ENCODE measurements around the gene FAM120B.
A peak's percentile ranks its signal among the peaks of the same experiment; 100 is the strongest.

FAM120B gene

DNA sequence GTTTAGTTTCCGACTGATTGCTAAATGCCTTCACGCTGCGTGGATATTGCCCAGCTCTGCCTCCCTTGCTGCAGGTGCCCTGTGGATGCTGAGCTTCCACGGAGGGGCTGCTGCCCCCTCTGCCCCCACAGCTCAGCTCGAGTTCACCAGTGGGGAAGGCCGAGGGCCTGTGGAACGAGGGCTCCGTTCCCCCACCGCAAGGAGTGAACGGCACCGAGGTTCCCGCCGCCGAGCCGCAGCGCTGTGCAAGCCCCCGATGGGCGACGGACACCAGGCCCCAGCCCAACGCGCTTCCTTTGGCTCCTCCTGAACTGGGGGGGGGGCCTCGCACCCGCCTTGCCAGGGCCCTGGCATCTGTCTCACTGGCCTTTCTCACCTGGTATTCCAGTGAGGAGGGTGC, 33.4 kb upstream of the FAM120B start:
- DNase-seq, result no peak

DNA sequence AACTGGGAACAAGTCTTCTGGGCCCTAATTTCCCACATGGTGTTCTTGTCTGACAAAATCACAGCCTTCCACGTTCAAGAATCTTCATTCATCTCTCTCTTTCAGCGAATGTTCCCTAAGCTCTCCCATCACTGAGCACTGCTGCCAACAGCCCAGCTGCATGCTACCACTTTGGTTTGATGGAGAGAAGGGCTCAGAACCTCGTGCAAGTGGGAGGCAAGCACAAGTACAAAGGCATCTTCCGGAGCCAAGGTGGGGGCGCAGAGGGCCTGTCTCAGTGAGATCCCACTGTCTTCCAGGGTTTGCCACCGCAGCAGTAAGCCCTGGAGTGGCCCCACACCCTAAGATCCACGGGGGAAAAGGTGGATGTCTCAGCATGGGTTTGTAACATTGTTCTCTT, 32.9 kb upstream of the FAM120B start:
- DNase-seq, result no peak

DNA sequence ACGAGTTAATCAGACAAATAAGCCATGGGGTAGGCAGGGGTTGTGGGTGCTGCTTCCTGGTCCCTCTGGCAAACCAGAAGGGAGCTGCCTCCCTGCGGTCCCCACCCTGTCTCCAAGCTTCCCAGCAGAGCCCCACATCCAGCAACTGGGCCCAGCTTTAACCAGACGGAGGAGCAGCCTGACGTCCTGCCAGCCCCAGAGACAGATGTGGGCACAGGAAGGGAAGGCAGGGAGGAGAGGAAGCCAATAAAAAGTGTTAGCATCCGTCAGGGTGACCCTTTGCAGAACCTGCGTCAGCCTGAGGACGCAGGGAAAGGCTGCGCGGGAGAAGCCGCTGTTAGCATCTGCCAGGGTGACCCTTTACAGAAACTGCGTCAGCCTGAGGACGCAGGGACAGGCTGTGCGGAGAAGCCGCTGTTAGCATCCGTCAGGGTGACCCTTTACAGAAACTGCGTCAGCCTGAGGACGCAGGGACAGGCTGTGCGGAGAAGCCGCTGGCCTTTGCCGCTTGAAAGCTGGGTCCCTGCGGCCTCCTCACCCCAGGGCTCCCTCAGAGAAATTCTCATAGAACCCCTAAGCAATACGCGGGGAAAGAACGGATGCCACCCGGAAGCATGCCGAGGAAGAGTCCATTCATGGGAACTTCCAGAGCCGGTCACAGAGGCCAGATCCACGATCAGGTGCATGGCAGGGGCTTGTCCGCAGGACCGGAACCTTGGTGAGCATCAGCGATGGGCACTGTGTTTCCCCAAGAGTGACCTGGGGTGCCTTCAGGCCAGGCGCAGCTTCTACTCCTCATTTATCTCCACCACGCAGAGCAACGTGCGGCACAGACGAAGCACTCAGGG, 31.6 kb upstream of the FAM120B start:
- DNase-seq, result no peak

DNA sequence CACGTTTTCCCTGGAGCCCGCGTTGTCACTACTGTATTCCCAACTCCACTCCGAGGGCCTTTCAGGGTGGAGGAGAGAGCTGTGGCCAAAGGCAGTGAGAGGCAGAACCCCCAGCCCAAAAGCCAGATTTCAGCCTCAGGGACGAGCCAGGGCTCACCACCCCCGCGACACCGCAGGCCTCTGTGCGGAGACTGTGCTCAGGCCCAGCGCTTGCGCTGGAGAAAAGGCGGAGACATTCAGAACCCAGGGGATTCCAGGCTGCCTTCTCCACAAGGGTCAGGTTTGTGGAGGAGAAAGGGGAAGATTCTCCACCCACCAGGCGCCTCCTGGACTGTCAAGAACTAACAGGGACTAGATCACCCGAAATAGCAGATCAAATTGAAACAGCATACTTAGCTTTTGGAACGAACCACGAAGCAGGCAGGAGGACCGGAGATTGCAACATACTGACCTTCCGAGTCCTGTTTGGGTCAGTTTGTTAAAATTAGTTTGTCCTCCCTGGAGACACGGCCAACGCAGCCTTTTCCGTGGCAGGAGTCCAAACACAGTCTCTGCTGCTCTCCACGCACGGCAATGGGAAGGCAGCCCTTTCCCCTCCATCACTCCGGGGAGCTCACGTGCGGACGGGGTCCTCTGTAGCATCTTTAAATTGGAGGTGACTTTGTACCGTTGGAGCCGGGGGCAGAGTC, 30.0 kb upstream of the FAM120B start:
- no peak for DNase-seq

DNA sequence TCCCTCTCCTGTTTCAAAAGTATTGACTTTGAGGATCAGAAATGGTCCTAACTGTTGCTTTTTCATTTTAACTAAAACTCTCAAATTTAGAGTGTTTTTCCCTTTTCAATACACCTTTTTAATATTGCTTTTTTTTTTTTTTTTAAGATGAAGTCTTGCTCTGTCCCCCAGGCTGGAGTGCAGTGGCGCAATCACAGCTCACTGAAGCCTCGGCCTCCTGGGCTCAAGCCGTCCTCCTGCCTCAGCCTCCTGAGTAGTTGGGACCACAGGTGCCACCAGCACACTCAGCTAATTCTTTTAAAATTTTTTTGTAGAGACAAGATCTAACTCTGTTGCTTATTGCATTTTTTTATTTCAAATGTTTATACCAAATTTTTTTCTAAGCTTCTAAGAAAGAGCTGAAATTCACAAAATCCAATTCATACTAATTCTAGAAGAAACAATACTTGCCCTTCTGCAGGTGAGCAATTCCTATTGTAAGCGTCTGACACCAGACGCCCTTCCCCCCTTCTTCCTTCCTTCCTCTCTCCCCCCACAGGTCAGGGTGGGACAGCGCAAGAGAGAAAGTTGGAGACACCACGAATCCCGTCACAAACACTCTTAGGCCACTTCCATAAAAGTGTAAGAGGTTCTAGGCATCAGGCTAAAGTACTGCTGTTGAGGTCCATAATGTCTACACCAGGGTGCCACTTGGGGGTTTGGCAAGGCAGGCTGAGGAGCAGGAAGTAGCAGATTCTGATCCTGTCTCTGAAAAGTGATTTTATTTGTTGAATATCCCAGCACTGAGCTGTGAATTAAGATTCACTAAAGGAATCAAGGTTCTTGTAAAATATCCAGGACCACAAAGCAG, 28.4 kb upstream of the FAM120B start:
- DNase-seq, result no peak

DNA sequence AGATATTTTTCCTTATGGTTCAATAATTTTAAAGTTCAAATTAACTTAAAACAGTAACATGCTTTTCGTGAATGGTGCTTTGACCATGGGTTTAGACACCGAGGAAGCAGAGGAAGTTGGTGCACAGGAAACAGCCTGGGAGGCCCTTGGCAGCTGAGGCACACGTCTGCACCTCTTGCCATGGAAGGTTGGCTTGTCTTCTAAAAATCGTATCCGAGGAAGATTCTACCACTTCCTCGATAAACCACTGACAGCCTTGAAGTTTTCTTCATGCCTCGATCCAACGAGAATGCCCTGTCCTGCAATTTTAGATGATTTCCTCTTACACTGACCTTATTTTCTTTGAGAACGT, 27.8 kb upstream of the FAM120B start:
- no peak for DNase-seq

DNA sequence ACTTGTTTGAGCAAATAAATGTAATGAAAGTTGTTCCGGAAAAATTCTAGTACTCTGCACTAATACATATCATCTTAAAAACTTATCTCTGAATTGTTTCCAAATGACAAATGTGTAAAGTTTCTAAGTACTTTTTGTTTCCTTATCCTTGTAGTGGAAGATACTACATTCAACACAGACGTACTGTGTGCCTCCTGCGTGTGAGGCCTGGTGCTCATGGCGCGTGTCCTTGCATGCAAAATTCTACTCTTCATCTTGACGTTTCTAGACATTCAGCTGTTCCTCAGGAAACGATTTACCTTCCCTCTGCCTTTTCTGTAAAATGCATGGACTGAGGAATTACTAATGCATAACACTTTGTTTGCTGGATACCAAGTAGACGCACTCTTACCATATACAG, 27.1 kb upstream of the FAM120B start:
- DNase-seq, result no peak

DNA sequence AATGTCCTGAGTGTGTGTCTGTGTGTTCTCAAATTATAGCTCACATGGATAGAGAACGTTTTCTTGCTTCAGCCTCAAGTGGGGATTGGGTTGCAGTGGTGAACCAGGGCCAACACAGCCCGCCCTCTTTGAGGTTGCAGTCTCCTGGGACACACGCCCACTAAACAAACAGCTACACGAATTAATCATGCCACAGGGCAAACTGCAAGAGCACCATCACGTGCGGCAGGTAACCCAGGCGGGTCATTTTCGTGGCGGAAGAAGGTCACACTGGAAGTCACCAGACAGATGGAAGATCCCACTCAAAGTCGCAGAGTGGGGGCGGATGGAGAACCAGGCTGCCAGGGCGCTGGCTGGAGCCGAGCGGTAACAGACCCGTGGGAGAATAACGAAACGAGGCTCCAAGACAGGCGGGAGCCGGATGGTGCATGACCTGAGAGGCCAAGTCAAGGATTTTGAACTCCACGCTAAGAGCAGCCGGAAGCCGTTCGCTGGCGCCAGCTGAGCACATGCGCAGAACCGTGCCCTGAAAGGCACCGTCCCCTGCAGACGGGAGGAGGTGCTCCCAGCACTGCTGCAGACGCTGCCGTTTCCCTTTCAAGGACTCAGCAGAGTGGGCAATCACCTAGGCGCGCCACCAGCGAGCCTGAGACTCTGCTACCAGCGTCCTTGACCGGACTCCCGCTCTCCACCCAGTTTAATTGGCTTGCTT, 26.4 kb upstream of the FAM120B start:
- DNase-seq, result peak; percentile 36

DNA sequence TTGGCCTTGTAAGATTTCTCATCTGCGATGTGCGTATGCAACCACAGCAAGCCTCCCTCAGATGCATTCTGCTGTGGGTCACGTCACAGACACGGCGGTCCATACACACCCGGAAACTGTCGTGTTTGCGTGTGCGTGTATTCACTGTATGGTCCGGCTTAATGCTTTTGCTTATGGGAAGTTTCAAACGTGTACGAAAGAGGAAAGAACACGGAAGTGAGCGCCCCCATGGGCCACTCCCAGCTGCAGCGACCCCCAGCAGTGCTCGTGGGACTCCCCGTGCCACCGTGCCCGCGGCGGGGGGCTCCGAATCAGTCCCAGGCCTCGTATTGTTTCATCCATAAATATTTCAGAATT, 25.9 kb upstream of the FAM120B start:
- no peak for DNase-seq

DNA sequence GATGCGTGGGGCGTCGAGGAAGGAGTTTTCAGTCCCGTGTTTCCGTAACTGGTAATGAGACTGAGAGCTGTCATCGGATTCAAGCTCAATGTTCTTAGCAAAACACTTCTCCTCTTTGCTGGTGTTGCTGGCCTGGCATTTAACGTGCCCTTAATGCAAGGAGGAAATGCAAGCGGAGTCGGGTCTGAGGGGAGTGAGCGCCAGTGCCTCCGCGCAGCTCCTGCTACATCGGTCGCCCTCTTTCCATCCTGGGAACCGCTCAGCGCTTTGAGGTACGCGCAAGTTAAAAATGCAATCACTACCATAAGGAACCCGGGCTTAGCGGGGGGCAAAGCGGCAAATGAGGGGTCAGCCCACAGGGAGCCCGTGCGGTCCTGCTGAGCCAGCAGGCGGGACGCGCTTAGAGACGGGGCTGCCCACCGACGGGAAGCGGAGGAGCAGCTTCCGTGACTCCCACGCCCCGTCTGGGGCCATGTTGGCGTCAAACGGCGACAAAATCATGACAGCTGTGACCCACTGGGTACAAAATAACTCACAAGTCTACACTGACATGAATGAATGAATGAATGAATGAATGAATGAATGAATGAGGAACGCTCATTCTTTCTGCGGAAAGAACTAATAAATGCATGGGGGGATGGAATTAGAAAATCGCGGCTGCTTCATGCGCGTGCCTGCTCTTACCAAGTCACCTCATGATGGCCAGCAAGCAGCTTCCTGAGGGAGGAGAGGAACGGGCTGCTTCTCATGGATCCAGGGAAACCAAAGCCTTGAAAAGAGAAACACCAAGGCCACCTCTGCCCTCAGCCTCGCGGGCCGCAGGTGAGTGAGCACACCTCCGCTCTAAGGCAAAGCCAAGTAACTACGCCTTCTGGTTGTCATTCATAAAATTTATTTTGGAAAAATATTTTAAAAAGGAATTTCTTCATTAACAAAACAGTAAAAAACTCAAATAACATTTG, 24.9 kb upstream of the FAM120B start:
- no peak for DNase-seq

DNA sequence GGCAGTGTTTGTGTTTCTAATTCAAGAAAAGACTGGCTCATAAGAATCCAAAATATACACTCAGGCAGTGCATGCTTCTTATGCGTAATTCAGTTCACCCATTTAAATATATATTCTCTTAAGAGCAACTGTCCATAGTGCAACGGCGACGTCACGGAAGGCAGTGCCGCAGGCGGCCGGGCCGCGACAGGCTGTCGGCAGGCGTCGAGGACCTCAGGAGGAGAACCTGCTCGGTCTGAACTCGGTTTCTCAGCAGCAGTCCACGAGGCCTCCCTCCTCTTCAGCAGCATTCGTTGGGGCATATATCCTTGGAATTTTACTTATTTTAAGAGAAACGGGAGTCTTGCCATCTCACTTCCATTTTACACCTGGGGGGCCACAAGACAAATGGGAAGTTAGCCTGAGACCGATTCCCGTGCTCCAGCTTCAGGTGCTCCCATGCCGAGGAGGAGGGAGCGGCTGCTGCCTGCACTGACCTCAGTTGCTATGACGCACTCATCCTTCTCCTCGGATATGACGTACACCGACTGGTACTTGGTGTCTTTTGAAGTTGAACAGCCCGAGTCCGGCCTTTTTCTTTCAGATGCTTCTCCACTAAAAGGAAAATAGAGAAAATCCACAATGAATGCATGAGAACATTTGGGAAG, 23.9 kb upstream of the FAM120B start:
- no peak for DNase-seq

DNA sequence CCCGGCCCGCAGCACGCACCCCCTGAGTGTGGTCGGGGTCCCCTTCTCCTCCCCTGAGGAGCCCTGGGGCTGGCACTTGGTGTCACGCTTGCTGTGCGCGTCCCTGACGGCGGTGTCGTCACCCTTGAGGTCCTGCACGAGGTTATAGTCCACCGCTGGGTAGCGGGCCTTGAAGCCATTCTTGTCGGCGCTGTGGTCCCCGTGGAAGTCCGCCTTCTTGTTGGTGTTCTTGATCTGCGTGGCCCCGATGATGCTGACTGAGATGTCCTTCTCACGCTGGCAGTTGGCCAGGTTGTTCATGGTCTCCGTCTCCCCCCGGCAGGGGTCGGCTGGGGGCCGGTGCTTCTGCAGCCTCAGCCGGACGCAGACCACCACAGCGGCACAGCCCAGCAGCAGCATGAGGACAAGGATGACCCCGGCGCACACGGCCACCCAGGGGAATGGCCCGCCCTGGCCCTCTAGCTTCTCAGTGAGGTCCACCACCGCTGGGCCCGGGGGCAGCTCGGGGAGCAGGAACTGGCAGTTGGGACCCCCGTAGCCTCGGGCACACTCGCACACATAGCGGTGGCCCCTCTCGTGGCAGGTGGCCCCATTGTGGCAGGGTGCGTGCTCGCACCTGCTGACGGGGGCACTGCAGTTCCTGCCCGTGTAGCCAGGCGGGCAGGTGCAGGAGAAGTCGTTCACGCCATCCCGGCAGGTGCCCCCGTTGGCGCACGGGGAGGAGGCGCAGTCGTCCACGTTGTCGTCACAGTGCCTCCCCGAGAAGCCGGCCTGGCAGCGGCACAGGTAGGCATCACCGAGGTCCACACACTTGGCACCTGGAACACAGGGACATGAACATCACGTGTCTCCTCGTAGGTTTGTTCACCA, 23.1 kb upstream of the FAM120B start:
- DNase-seq, result no peak

DNA sequence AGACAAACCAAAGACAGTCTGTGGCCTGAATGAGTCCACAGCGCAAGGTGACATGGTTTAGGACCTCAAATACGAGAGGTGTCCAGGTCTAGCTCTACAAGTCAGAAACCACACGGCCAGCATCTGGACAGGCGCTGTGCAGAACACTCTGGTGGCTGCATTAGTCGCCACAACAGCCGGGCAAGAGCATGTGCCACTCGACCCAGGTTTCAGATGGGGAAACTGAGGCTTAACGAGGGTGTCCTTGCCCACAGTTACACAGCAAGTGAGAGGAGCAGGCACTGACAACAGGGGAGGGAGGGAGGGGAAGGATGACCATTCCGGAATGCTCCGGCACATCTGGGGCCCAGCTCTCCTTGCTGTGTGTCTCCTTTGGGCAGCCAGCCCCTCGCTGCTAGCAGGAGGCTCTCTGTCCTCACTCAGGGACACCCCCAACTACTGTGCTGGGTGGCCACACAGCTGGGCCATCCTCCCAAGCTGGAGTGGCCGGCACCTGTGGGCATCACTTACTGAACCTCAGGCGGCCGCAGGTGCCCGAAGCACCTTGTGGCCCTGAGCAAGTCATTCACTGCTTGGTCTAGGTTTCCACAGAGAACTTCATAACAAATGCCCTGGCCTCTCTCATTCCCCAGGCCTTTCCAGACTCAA, 22.3 kb upstream of the FAM120B start:
- DNase-seq, result no peak

DNA sequence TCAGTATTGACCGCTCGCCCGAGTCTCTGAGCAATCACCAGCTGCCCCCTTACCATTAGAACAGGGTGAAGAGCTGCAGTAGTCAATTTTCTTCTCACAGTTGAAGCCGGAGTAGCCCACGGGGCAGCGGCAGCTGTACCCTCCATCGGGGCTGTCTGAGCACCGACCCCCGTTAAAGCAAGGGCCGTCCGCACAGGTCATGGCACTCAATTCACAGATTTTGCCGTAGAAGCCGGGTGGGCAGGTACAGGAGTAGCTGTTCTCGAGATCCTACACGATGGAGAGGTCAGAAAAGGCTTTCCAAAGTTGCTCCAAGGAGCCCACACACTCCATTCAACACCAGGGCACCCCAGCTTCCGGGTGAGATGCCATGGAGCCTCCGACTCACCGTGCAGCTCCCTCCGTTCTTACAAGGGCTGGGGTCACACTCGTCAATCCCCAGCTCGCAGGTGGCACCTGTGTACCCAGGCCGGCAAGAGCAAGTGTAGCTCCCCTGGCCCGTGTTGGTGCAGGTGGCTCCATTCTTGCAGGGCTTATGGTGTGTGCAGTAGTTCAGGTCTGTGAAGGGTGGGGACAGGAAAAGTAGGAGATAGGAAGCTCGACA, 21.6 kb upstream of the FAM120B start:
- DNase-seq, result no peak

DNA sequence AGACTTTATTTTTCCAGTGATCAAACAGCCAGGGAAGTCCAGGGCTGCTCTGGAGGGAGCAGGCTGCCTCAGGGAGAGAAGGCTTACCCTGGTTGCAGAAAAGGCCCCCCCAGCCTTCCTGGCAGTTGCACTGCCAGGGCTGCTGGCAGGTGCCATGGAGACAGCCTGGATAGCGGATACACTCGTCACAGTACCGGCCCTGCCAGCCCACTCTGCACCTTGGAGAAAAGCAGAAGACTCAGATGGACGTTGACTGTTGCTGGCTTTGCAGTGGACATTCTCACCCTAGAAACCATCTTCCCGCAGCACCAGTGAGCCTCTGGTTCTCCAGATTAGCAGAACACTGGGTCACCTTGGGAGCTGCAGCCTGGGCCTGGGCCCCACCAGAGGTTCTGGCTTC, 21.1 kb upstream of the FAM120B start:
- DNase-seq, result no peak

DNA sequence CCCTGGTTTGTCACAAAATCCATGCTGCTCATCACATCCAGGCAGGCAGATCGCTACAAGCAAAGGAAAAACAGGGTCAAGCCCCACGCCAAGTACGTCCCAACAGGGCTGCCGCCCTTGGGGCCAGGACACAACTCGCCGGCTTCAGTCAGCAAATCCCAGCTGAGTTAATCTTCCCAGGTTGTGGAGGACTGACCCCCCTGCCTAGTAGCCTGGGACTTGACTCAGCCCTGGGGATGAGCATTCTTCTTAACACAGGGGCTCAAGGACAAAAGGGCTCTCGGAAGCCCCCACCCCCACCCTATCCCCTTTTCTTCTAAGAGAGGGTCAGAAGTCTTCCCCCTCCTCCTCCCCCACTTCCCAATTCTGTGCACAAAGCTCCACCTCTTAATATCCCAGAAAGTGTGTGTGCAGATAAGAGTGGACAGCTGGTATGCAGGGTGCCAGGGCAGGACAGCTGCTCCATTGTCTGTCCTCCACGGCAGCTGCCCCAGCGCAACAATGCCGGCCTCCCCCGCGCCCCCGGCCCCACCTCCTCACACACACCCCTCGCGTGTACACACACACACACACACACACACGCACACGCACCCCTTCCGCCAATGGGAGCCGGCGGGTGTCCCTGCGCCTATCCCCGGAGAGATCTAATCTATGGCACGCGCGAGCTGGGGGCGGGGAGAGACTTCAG, 20.2 kb upstream of the FAM120B start:
- DNase-seq, result no peak

DNA sequence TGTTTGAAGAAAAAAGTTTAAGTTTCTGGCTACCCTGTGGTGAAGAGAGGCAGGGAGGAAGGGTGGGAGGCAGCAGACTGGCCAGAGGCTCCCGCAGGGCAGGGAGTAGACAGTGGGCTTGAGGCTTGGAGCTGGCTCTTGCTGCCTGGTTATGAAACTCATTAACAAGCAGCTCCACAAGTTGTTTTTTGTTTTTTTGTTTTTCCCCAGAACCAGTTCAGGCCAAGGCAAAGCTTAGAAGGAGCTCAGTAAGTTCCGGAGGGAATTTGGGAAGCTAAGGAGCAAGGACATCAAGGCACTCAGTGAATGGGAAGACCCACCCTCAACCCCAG, 19.7 kb upstream of the FAM120B start:
- DNase-seq, result no peak

DNA sequence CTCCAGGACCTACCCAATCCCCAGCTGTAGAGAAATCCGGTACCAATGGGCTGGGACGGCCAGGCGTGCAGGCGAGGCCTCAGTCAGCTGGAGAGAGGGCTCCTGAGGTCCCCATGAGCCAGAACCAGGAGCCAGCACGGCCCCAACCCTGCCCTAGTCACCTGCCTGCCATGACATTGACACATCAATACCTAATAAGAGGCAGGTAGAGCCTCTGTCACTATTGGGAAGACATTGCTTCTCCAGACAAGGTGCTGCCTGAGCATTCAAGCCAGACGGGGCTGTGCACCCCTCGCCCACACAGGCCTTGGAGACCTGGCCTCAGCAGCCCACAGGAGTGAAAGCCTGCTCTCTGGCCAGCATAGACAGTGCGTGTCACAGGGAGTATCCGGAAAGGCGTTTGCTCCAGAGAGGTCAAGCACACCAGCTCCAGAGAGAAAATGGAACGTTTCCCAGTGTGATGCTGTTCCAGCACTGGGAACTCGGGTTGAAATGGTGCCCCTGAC, 19.1 kb upstream of the FAM120B start:
- DNase-seq, result no peak

All from NCI-H2081 treated with DMSO at 0.1 percent for 48 hours (cell line).